HepG2 (cell line): Measurements from ENCODE around the gene ARG1. TPM values are rescaled to one million over a fixed set of nuclear protein-coding genes. Genes with fewer than 3 reads are reported as not detected.

Experiments
- ATAC-seq: fragments of 200-7000 bp; cut with Tn5 transposase; 3 replicates; pipeline ENCODE4 v1.9.1; 2020; ENCODE audit warnings: mild to moderate bottlenecking, moderate library complexity
- BruUV-seq: library from RNA; stranded (reverse); fragments of 400-500 nt; replicated peaks from 2 replicates; lab custom pipeline; 2021; lab: Mats Ljungman, UMichigan
- CTCF ChIA-PET: fragments of 300-600 bp; formaldehyde crosslinking; extraction: SDS; loops from one replicate; lab custom pipeline; 2021; ENCODE audit warnings: low total read pairs, inconsistent platforms, low intra/inter-chr PET ratio; lab: Yijun Ruan, JAX
- POLR2A ChIA-PET: fragments of 350-600 bp; sonication (Branson Sonifier 250); formaldehyde crosslinking; loops from one replicate; lab custom pipeline; 2020; ENCODE audit warnings: antibody characterized with exemption, inconsistent platforms; lab: Yijun Ruan, JAX
- DNase-seq: peaks from one replicate; pipeline ENCODE4 v3.0.0-alpha.2; 2015; ENCODE audit warnings: low spot score
- FAIRE-seq: peaks from 3 replicates; lab custom pipeline; 2011; peaks lifted over from hg19 to GRCh38; lab: Jason Lieb, UNC
- H2AFZ ChIP-seq: one replicate; pipeline ENCODE4 v1.6.1; 2011; ENCODE audit warnings: low read length, inconsistent platforms
- H3K27ac ChIP-seq: fragments of 300-600 bp; 3 replicates; pipeline ENCODE4 v1.8.0; 2011; ENCODE audit warnings: mixed run types, mild to moderate bottlenecking, mixed read lengths, low read length, inconsistent platforms; ENCODE audit not compliant: insufficient read depth; ENCODE audit errors: extremely low read length
- H3K27me3 ChIP-seq, 2 experiments: fragments of 200-600 bp in 1 of 2; 2 replicates in 1 of 2; 3 replicates in 1 of 2; pipeline versions ENCODE4 v1.6.0 to v1.8.0; 2011; ENCODE audit warnings: low read length in 2 of 2, mild to moderate bottlenecking in 2 of 2, moderate library complexity in 2 of 2, inconsistent platforms in 1 of 2; ENCODE audit not compliant: insufficient read depth in 2 of 2, control insufficient read depth in 1 of 2
- H3K36me3 ChIP-seq, 2 experiments: fragments of 200-600 bp in 1 of 2; replicated peaks in 1 of 2; 2 replicates in 1 of 2; 3 replicates in 1 of 2; pipeline versions ENCODE4 v1.5.1 to v1.8.0; 2011; ENCODE audit warnings: low read length in 2 of 2, inconsistent platforms in 1 of 2; ENCODE audit not compliant: insufficient read depth in 2 of 2, control insufficient read depth in 1 of 2
- H3K4me1 ChIP-seq: 2 replicates; pipeline ENCODE4 v1.5.1; 2012; ENCODE audit warnings: low read length, inconsistent platforms; ENCODE audit not compliant: insufficient read depth
- H3K4me2 ChIP-seq: 2 replicates; pipeline ENCODE4 v1.6.0; 2011; ENCODE audit warnings: low read depth, low read length, inconsistent platforms
- H3K4me3 ChIP-seq, 3 experiments: fragments of 200-600 bp in 1 of 3; sonication (generic), shearing (Covaris generic) in 1 of 3; replicated peaks in 1 of 3; 2 replicates each; pipeline ENCODE4 v1.5.1; 2011 to 2016; ENCODE audit warnings: low read length in 3 of 3, inconsistent platforms in 2 of 3, low read depth in 2 of 3, mild to moderate bottlenecking in 2 of 3, control low read depth in 1 of 3, mixed read lengths in 1 of 3; ENCODE audit not compliant: insufficient read depth in 1 of 3
- H3K79me2 ChIP-seq: one replicate; pipeline ENCODE4 v1.6.1; 2011; ENCODE audit warnings: low read length, inconsistent platforms; ENCODE audit not compliant: insufficient read depth
- H3K9ac ChIP-seq: 2 replicates; pipeline ENCODE4 v1.6.0; 2011; ENCODE audit warnings: mild to moderate bottlenecking, low read depth, low read length, inconsistent platforms; ENCODE audit not compliant: insufficient read depth
- H3K9me3 ChIP-seq: 2 replicates; pipeline ENCODE4 v1.5.1; 2012; ENCODE audit warnings: mild to moderate bottlenecking, low read length
- H4K20me1 ChIP-seq: 2 replicates; pipeline ENCODE4 v1.6.0; 2011; ENCODE audit warnings: inconsistent platforms, mild to moderate bottlenecking, low read length, moderate library complexity; ENCODE audit not compliant: insufficient read depth
- AHDC1 ChIP-seq: sonication (generic); formaldehyde crosslinking; IDR thresholded peaks from 2 replicates; pipeline ENCODE4 v1.5.1; 2020; ENCODE audit warnings: mild to moderate bottlenecking, missing genetic modification reagents, borderline replicate concordance
- EEA1 ChIP-seq: sonication (generic); formaldehyde crosslinking; IDR thresholded peaks from 2 replicates; pipeline ENCODE4 v1.5.1; 2020; ENCODE audit warnings: mild to moderate bottlenecking, missing genetic modification reagents, borderline replicate concordance
- MIXL1 ChIP-seq: IDR thresholded peaks from 2 replicates; pipeline ENCODE4 v1.6.1; 2016
- MYPOP ChIP-seq: sonication (generic); formaldehyde crosslinking; IDR thresholded peaks from 2 replicates; pipeline ENCODE4 v1.8.1; 2023; ENCODE audit warnings: mild to moderate bottlenecking, moderate library complexity, missing genetic modification reagents
- NFE2L2 ChIP-seq: fragments of 150-350 bp; IDR thresholded peaks from 2 replicates; pipeline ENCODE4 v1.6.1; 2014; ENCODE audit warnings: low read length
- PITX1 ChIP-seq: sonication (generic); formaldehyde crosslinking; IDR thresholded peaks from 2 replicates; pipeline ENCODE4 v1.5.1; 2020; ENCODE audit warnings: mild to moderate bottlenecking, missing genetic modification reagents
- ZKSCAN8 ChIP-seq: IDR thresholded peaks from 2 replicates; pipeline ENCODE4 v1.6.1; 2016; ENCODE audit warnings: borderline replicate concordance, missing genetic modification reagents, missing compliant biosample characterization
- ZNF101 ChIP-seq: sonication (generic); formaldehyde crosslinking; IDR thresholded peaks from 2 replicates; pipeline ENCODE4 v1.4.0; 2020; ENCODE audit warnings: mild to moderate bottlenecking, low read depth, missing genetic modification reagents, borderline replicate concordance
- ZNF17 ChIP-seq: sonication (generic); formaldehyde crosslinking; IDR thresholded peaks from 2 replicates; pipeline ENCODE4 v1.5.0; 2020; ENCODE audit warnings: mild to moderate bottlenecking, missing genetic modification reagents
- ZNF557 ChIP-seq: sonication (generic); formaldehyde crosslinking; IDR thresholded peaks from 2 replicates; pipeline ENCODE4 v1.4.0; 2020; ENCODE audit warnings: missing genetic modification reagents
- ZNF577 ChIP-seq: sonication (generic); formaldehyde crosslinking; IDR thresholded peaks from 2 replicates; pipeline ENCODE4 v1.4.0; 2020; ENCODE audit warnings: mild to moderate bottlenecking, low read depth, missing genetic modification reagents, borderline replicate concordance
- WGBS: methylation state at CpG from one replicate; pipeline ENCODE4 v1.1.6; 2017; ENCODE audit warnings: low lambda C conversion rate; 5-methylcytosine and 5-hydroxymethylcytosine counted together
- in situ Hi-C: cut with HindIII; loops from 2 replicates; pipeline ENCODE4 v1.10.0; 2017; ENCODE audit warnings: low pct_unique_long_range_greater_than_20kb; ENCODE audit not compliant: extremely low pct_ligation_motif_present
- intact Hi-C: fragments of 100-400 bp; cut with micrococcal nuclease; formaldehyde crosslinking; loops from one replicate; pipeline ENCODE4 v1.10.0; 2022; ENCODE audit not compliant: unreplicated experiment
- polyA plus RNA-seq, 8 experiments: library from polyadenylated mRNA; depleted of rRNA in 3 of 8; stranded (reverse) in 7 of 8; unstranded in 1 of 8; fragments of >200 nt; fragmentation: Illumina TruSeq in 4 of 8; extraction: Trizol in 4 of 8; gene quantifications; 2 replicates each; pipeline versions ENCODE4 v1.2.1 to v1.2.3, GENCODE V29; 2011 to 2016; ENCODE audit warnings: low read depth in 4 of 8, missing spikeins in 1 of 8, mixed read lengths in 1 of 8; ENCODE audit not compliant: insufficient read depth in 1 of 8
- total RNA-seq, 5 experiments: library from RNA; depleted of rRNA; stranded (reverse); fragments of >200 nt; fragmentation: Illumina TruSeq; extraction: Trizol; gene quantifications; 2 replicates each; pipeline ENCODE4 v1.2.3, GENCODE V29; 2016; ENCODE audit warnings: low read depth in 1 of 5

Gene ARG1
- total and polyA plus RNA-seq, 2 of the 13 experiments (the other 11 are each of a cell fraction or from before 2014, with no cell fraction given) = 2.2 to 11.2 TPM

- TF ChIP-seq ZNF557 (CRISPR knock-in tag) (no peak), NFE2L2 (no peak)
- TF ChIP-seq, all 625 proteins: peak for 0
Measured at GRCh38 chr6:131592935-131593334, 19.9 kb downstream of the ARG1 start (continued).

- Histone ChIP-seq H3K4me1 (no peaks in the 10 kb centered on the region), H3K27ac (no peak overlapping the region), H4K20me1 (no peaks in the 10 kb centered on the region), H3K4me3 (no peak overlapping the region), H2AFZ (no peak overlapping the region), H3K27me3 (no peaks in the 10 kb centered on the region), H3K4me2 (no peak overlapping the region), H3K36me3 (peaks cover 33 to 74% of the 10 kb centered on the region in 2 experiments), H3K9ac (no peak overlapping the region), H3K79me2 (no peaks in the 10 kb centered on the region), H3K9me3 (no peaks in the 10 kb centered on the region)
- no peak for FAIRE-seq
- ChIA-PET CTCF (no interaction called here), POLR2A (no interaction called here)
- TF ChIP-seq ZNF17 (CRISPR knock-in tag) (no peak), MYPOP (CRISPR knock-in tag) (no peak), PITX1 (CRISPR knock-in tag) (no peak), ZNF577 (CRISPR knock-in tag) (no peak)
- 98% methylated on average over 11 of the region's 11 CpGs for WGBS
- intact Hi-C loops = no loop called here
- in situ Hi-C loops = no loop called here
- no peak for DNase-seq
- ATAC-seq = no peak
- BruUV-seq = no TSS peak
Measured at GRCh38 chr6:131594074-131594473, 21.0 kb downstream of the ARG1 start.

- H2AFZ ChIP-seq = no peak overlapping the region
- H4K20me1 ChIP-seq = no peaks in the 10 kb centered on the region
- 93% methylated on average over 3 of the region's 3 CpGs for WGBS
- peak; percentile 93 for ATAC-seq
- peak; percentile 30 for DNase-seq
- no peaks in the 10 kb centered on the region for H3K79me2 ChIP-seq
- in situ Hi-C loops (no loop called here), intact Hi-C loops (loop anchor here (1.0 kb wide), 1 partner anchor 78 kb away; no protein-coding TSS in a partner anchor)
- H3K4me1 ChIP-seq = no peaks in the 10 kb centered on the region
- H3K4me2 ChIP-seq = no peak overlapping the region
- H3K4me3 ChIP-seq = no peak overlapping the region
- ChIA-PET CTCF (no interaction called here), POLR2A (no interaction called here)
- no peak for FAIRE-seq
- H3K27ac ChIP-seq = no peak overlapping the region
- BruUV-seq = no TSS peak
- H3K27me3 ChIP-seq = no peaks in the 10 kb centered on the region
- H3K9ac ChIP-seq = no peak overlapping the region
- peaks cover 41 to 78% of the 10 kb centered on the region in 2 experiments for H3K36me3 ChIP-seq
- H3K9me3 ChIP-seq = no peaks in the 10 kb centered on the region
- TF ChIP-seq ZNF101 (CRISPR knock-in tag) = no peak
- TF ChIP-seq ZKSCAN8 (CRISPR knock-in tag) = no peak
- no peak for TF ChIP-seq EEA1 (CRISPR knock-in tag)
- no peak for TF ChIP-seq AHDC1 (CRISPR knock-in tag)
- TF ChIP-seq MIXL1 (CRISPR knock-in tag) = 0 out of 2 replicates have a peak, but pooled peaks have one; percentile 29
Measured at GRCh38 chr6:131597446-131597845, 24.4 kb downstream of the ARG1 start.
